GM12872 (cell line): ENCODE measurements around the gene FBXL17.

ENCODE experiments used
- TF ChIP-seq, protein P1 (sequence below): IDR thresholded peaks from 3 replicates; pipeline ENCODE4 v1.5.1; 2011; ENCODE audit warnings: low read depth, mild to moderate bottlenecking, low read length, moderate library complexity; ENCODE audit not compliant: insufficient read depth

The FBXL17 gene

DNA sequence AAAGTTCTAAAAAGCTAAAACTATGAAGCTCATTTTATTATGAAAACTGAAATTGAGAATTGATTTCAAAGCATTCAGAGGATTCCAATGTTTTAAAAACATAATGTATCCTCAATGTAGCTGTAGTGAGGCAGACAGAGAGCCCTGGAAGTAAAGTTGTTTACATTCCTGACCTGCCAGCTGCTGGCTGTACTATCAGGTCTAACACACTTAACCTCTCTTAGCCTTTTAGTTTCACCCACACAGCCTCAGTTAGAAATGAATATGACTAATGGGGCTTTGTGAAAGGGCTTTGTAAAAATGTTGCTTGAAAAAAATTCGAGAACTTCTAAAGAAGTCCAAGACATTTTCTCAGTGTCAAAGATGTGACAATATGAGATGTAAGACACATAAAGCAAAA is 122.6 kb downstream of the FBXL17 start:
- TF ChIP-seq, protein P1, sequence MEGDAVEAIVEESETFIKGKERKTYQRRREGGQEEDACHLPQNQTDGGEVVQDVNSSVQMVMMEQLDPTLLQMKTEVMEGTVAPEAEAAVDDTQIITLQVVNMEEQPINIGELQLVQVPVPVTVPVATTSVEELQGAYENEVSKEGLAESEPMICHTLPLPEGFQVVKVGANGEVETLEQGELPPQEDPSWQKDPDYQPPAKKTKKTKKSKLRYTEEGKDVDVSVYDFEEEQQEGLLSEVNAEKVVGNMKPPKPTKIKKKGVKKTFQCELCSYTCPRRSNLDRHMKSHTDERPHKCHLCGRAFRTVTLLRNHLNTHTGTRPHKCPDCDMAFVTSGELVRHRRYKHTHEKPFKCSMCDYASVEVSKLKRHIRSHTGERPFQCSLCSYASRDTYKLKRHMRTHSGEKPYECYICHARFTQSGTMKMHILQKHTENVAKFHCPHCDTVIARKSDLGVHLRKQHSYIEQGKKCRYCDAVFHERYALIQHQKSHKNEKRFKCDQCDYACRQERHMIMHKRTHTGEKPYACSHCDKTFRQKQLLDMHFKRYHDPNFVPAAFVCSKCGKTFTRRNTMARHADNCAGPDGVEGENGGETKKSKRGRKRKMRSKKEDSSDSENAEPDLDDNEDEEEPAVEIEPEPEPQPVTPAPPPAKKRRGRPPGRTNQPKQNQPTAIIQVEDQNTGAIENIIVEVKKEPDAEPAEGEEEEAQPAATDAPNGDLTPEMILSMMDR, result no peak

DNA sequence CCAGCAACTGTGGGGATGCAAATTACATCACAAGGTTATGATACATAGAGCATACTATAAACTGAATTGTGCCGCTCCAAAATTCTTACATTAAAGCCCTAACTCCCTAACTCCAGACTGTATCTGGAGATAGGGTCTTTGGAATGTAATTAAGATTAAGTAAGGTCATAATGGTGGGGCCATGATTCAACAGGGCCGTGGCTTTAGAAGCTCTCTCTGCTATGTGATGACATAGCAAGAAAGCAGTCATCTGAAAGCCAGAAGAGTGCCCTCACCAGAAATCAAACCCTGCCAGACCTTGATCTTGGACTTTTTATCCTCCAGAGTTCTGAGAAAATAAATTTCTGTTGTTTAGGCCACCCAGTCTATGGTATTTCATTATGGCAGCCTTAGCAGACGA is 123.9 kb downstream of the FBXL17 start:
- TF ChIP-seq, protein P1, result no peak

DNA sequence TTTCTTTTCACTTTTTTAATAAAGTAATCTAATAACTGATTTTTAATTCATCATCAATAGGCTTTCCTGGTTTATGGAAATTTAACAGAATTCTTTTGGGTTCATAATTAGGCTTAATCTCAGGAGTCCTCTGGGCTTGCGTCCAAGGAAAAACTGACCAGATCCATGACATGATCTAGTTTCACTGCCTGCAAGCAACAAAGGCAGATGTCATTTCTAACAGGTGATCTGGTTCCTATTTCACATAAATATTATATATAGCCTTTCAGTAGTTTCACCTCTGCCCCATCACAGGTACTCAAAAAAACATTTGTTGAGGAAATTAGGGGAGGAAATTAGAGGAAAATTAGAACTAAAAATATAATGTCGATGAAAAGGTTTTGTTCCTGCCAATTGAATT is 126.4 kb downstream of the FBXL17 start:
- TF ChIP-seq, protein P1, result no peak

DNA sequence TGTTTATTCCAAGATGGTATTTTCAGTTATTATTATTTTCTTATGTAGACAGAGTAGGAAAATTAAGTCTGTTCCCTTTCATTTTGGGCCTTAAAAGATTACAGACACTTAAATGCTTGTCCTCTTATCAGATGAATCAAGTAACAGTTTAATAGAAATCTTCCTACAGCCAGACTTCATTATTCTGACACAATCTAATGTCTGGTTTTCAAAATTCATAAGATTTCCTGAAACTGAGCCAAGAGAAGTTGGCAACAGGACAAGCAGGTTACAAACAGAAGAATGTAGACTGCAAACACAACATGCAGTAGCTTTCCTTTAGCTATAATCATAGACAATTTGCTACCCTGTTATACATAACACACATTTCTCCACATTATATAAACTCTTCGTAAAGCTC is 130.5 kb downstream of the FBXL17 start:
- TF ChIP-seq, protein P1, result no peak

DNA sequence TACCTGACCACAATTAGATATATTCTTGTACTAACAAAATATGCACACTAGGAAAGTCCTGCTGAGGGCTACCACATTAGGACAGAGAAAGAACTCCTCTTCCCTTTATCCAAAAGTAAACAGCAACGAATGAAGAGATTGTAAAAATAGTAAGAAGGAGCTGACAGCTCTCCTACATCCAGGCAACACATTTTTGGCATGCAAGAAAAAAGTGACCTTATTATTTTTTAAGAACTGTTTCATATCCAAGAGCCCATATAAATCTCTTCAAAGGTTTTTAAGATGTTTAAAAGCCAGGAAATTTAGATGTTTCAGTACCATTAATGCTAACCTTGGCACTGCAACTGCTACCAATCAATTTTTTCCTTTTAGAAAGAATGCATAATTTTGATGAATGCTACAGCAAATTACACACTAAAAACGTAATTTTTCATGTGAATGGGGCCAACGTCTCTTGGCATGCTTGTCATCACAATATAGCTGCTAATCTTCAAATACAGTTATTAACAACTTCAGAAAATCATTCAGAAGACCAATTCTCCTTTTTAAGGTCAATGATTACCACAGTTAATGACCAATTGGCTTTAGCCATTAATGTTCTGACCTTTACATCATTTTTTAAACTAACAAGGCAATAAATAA is 132.0 kb downstream of the FBXL17 start:
- TF ChIP-seq, protein P1, result no peak

DNA sequence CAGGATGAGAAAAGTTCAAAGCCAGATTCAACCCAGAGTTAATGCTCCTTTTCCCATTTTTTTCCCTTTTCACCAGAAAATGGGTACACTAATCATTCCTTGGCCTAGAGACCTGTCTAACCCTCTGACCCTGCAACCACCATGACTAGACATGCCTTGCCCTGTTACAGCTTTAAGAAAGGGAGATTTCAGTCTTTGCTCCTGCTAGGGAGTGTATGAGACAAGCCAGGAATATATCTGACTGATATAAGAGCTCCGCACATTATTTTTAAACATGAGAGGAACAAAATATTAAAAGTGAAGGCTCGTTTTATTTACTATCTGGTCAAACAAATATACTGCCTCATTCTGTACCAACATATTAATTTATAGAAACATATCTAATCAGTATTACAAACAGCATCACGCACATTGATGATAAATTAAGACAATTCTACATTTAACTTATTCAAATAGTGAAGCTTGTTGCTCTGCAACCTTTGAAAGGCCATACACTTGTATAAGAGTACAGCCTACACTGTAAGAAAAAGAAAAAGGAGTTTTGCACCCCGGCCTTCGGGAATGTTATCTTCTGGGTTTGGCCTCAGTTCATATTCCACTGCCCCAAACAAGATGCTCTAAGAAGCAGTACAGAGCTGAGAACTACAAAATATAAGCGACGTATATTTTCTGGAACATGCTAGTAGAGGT is 132.7 kb downstream of the FBXL17 start:
- TF ChIP-seq, protein P1, result no peak

DNA sequence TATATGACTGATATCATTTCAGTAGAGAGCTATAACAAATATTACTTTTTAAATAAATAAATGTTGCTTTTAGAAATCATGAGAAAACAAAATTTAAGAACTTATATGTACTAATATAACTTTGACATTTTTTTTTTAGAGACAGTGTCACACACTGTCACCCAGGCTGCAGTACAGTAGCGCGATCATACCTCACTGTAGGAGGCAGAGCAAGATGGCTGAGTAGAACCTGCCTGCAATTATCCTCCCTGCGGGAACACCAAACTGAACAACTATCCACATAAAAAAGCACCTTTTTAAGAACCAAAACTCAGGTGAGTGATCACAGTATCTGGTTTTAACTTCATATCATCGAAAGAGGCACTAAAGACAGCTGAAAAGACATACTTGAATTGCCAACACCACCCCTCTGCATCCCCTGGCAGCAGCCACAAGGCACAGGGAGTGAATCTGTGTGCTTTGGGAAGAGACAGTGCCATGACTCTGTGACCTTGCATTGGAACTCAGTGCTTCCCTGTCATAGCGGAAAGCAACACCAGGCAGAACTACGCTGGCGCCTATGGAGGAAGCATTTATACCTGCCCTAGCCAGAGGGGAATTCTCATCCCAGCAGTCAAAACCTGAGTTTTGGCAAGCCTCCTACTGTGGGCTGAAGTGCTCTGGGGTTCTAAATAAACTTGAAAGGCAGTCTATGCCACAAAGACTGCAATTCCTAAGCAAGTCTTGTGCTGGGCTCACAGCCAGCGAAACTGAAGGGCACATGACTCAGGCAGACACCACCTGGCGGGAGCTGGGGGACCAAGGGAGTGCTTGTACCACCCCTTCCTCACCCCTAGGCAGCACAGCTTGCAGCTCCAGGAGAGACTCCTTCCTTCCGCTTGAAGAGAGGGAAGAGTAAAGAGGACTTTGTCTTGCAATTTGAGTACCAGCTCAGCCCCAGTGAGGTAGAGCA is 142.7 kb downstream of the FBXL17 start:
- TF ChIP-seq, protein P1, result no peak
